Measurements from ENCODE around the gene PRR14.

PRR14 gene

GRCh38 chr16:30660424-30661261 is 9.9 kb downstream of the PRR14 start:
- DNase-seq, result no peak

GRCh38 chr16:30662449-30662848 is 11.7 kb downstream of the PRR14 start:
- no peak for DNase-seq

- DNase-seq, result no peak
These were observed 12.3 kb downstream of the PRR14 start for GRCh38 chr16:30663038-30663437.

GRCh38 chr16:30663820-30664219 is 13.1 kb downstream of the PRR14 start:
- no peak for DNase-seq

- DNase-seq, result no peak
These were observed 13.9 kb downstream of the PRR14 start for GRCh38 chr16:30664616-30665109.

GRCh38 chr16:30665155-30665829 is 14.5 kb downstream of the PRR14 start:
- DNase-seq, result no peak

- DNase-seq, result no peak
These were observed 15.1 kb downstream of the PRR14 start for GRCh38 chr16:30665830-30666190.

- DNase-seq, result no peak
These were observed 15.9 kb downstream of the PRR14 start for GRCh38 chr16:30666681-30667080.

GRCh38 chr16:30667361-30667905 is 16.7 kb downstream of the PRR14 start:
- no peak for DNase-seq

- DNase-seq, result no peak
These were observed 17.6 kb downstream of the PRR14 start for GRCh38 chr16:30668393-30668792.

GRCh38 chr16:30669026-30669902 is 18.5 kb downstream of the PRR14 start:
- DNase-seq, result no peak

- no peak for DNase-seq
These were observed 19.4 kb downstream of the PRR14 start for GRCh38 chr16:30669903-30670824.

GRCh38 chr16:30675143-30675542 is 24.4 kb downstream of the PRR14 start:
- no peak for DNase-seq

- no peak for DNase-seq
These were observed 27.3 kb downstream of the PRR14 start for GRCh38 chr16:30677931-30678585.

- no peak for DNase-seq
These were observed 27.8 kb downstream of the PRR14 start for GRCh38 chr16:30678586-30678970.

- DNase-seq, result no peak
These were observed 29.6 kb downstream of the PRR14 start for GRCh38 chr16:30680326-30680725.

- DNase-seq, result no peak
These were observed 37.9 kb downstream of the PRR14 start for GRCh38 chr16:30688701-30689100.

- no peak for DNase-seq
These were observed 41.1 kb downstream of the PRR14 start for GRCh38 chr16:30691907-30692306.

- no peak for DNase-seq
These were observed 41.8 kb downstream of the PRR14 start for GRCh38 chr16:30692396-30693064.

GRCh38 chr16:30694926-30695693 is 44.4 kb downstream of the PRR14 start:
- no peak for DNase-seq

Data from NCI-H2029 (cell line).